NCI-H526 treated with DMSO at 0.1 percent for 48 hours (cell line): ENCODE data around the gene TAGAP.

Experiments used
- DNase-seq: peaks from one replicate; lab custom pipeline; 2025; lab: John Stamatoyannopoulos, UW

The TAGAP gene

GRCh38 chr6:159071843-159072769, 27.3 kb upstream of the TAGAP start:
- DNase-seq = no peak

GRCh38 chr6:159068904-159069578, 24.2 kb upstream of the TAGAP start:
- DNase-seq = no peak

GRCh38 chr6:159067334-159067733, 22.5 kb upstream of the TAGAP start:
- DNase-seq = no peak

GRCh38 chr6:159066483-159066882, 21.7 kb upstream of the TAGAP start:
- no peak for DNase-seq

- DNase-seq = no peak
These were observed 21.1 kb upstream of the TAGAP start for GRCh38 chr6:159065759-159066329.

GRCh38 chr6:159065091-159065490, 20.3 kb upstream of the TAGAP start:
- DNase-seq = no peak

- no peak for DNase-seq
These were observed 19.7 kb upstream of the TAGAP start for GRCh38 chr6:159064477-159064876.

- no peak for DNase-seq
These were observed 18.8 kb upstream of the TAGAP start for GRCh38 chr6:159063549-159063948.

GRCh38 chr6:159062976-159063375, 18.2 kb upstream of the TAGAP start:
- DNase-seq = no peak

- DNase-seq = no peak
These were observed 17.8 kb upstream of the TAGAP start for GRCh38 chr6:159062564-159062945.

- no peak for DNase-seq
These were observed 17.2 kb upstream of the TAGAP start for GRCh38 chr6:159061805-159062563.

- DNase-seq = no peak
These were observed 16.4 kb upstream of the TAGAP start for GRCh38 chr6:159061146-159061545.

GRCh38 chr6:159059885-159060506, 15.2 kb upstream of the TAGAP start:
- DNase-seq = no peak

GRCh38 chr6:159059141-159059540, 14.3 kb upstream of the TAGAP start:
- no peak for DNase-seq

- no peak for DNase-seq
These were observed 12.1 kb upstream of the TAGAP start for GRCh38 chr6:159056899-159057298.

GRCh38 chr6:159056432-159056831, 11.6 kb upstream of the TAGAP start:
- DNase-seq = no peak

GRCh38 chr6:159056003-159056402, 11.2 kb upstream of the TAGAP start:
- no peak for DNase-seq

GRCh38 chr6:159053781-159054398, 9.1 kb upstream of the TAGAP start:
- no peak for DNase-seq

- no peak for DNase-seq
These were observed 7.9 kb upstream of the TAGAP start for GRCh38 chr6:159052720-159053119.

GRCh38 chr6:159047891-159048685, 3.3 kb upstream of the TAGAP start:
- DNase-seq = no peak

- DNase-seq = no peak
These were observed 1.0 kb upstream of the TAGAP start for GRCh38 chr6:159045801-159046200.
